Fibroblast of skin of left quadriceps (primary cell): ENCODE results near the gene SUSD4.

Experiments
- DNase-seq, 2 experiments: peaks; one replicate each; pipeline ENCODE4 v3.0.0-alpha.2; 2013; ENCODE audit warnings: low read depth in 2 of 2

The SUSD4 gene

DNA sequence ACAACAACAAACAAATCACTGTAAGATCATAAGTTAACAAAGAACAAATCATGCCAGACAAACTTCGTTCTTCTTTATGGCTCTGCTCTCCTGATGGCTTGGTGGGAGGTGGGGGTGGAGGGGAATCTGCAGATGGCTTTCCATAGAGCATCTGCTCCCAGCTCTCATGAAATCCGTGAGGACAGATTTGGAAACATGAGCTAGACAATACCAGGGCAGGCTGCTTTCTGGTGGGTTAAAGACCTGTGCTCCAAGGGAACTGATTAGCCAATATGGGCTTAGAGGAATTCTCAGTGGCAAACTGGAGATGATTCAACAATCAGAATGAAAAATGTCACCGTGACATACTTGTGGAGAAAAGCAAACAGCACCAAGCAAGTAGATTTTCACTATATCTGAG is 151.5 kb downstream of the SUSD4 start:
- no peak for DNase-seq

DNA sequence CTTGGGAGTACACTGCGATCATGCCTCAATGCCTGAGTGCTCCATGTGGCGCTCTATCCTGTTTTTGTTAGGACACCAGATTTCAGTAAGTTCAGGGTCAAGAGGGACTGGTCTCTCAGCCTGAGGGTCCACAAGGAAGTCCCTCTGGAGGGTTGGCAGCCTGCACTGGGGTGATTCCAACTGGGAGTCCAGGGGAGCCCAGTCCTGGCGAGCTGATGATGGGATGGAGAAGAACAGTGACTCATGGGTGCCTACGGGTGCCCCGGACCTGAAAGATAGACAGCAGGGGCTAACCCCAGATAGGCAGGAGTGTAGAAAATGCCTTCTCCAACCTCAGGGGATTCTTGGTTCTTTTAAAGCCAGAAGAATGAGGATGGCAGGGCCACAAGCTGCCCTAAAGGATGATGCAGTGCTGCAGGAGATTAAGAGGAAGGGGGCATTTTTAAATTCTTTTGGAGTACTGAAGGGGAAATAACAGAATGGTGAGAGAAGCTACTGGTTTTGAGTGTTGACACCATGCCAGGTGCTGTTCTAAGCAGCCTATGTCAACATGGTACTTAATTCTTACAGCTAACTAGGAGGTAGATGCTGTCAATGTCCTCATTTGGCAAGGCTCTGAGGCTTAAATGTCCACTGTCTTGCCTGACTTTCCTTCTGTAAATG is 152.5 kb downstream of the SUSD4 start:
- no peak for DNase-seq

DNA sequence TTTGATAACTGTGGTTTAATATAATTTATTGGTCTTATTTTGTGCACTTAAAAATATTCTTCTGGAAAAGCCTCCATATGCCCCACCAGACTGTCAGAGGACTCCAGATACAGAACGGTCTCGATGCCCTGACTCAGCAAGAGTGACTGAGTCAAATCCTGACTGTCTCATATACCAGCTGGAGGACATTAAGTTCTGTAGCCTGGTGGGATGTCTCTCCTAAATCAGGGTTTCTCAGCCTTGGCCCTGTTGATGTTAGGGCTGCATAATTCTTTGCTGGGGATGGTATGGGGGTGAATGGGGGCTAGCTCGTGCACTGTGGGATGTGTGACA is 153.2 kb downstream of the SUSD4 start:
- DNase-seq = no peak

DNA sequence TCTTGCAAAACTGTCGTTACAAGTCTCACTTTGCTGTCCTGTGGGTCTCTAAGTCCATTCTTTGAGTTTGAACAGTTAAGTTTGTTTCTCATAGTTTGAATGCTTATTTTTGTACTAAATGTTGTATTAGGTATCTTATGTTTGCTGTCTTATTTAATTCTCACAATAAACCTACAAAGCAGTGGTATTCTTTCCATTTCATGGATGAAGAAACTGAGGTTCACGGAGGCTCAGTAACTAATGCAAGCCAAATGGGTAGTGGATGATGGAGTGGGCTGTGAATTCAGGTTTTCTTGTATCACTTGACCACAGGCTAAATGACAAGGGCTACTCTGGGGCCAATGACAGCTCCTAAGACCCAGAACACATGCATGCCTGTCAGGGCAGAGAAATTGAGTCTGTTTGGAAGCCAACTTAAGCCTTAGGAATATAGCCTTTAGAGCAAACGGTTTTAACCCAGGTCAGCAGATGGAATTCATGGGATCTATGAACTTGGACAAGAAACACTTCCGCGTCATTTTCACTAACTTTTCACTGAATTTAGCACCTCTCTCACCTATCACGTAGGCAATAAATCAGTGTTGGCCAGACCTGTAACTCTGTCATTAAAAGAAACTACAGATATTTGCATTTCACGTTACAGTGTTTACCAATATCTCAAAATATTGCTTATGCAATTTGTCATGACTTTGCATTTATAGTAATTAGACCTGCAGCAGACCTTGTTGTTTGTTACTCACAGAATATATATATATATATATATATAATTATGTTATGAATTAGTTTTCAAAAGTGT is 153.8 kb downstream of the SUSD4 start:
- no peak for DNase-seq

DNA sequence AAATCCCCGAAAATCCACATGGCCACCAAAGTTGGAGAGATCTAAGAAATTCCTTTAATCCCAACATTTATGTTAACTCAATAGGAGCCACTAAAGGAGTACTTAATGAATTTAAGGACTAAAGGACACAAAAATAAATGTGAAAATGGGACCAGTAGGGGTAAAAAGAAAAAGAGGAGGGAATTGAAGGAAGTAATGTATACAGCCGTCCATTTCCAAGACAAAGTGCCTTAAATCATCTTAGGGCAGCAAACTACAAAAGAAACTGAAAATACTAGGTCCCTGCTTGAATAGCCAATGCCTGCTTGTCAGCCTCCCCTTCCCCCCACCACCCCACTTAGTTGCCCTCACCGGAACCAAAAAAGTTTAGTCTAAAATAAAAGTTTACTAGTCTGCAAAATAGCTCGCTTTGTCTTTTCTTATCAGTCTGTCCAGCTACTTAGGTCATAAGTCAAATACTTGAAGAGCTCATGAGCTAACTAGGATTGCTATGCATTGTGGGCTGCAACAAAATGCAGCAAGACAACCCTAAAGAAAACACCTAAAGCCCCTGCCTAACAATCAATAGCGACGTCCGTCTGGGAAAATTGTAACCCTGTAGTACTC is 154.6 kb downstream of the SUSD4 start:
- no peak for DNase-seq

DNA sequence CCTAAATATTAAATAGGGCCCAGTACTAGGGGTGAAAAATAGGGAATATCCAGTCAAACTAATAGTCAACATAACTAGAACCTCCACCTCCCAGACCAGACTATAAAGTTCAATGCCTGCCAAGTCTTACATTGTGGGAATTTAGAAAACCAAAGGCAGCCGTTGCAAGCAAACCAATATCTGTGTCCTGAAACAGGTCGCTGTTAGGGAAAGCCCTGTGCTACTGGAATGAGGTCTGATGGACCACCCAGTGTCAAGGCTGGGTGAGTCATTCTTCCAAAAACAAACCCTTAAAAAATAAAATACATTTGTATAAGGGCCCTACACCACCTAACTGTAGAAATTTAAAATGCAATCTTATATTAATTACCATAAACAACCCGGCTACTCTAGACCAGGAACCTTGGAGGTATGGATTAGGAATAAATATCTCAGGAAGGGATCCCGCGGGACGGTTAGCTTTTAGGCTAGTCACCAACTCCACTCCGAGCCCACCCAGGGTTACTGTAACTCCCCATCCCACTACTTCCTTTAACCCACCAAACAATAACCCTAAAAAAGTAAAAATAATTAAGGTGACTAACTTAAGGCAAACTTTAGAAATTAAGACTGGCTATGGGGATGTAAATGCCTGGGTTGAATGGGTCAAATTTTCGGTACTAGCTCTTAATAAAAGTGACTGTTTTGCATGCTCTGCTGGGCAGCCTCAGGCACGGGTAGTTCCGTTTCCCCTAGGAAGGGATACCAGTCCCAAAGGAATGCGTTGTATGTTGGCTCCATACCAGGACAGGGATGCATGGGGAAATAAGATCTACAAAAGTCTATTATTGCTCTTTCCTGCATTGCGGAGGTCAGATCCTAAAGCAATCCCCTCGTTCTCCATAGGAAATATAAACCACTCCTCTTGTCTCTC is 155.6 kb downstream of the SUSD4 start:
- no peak for DNase-seq

DNA sequence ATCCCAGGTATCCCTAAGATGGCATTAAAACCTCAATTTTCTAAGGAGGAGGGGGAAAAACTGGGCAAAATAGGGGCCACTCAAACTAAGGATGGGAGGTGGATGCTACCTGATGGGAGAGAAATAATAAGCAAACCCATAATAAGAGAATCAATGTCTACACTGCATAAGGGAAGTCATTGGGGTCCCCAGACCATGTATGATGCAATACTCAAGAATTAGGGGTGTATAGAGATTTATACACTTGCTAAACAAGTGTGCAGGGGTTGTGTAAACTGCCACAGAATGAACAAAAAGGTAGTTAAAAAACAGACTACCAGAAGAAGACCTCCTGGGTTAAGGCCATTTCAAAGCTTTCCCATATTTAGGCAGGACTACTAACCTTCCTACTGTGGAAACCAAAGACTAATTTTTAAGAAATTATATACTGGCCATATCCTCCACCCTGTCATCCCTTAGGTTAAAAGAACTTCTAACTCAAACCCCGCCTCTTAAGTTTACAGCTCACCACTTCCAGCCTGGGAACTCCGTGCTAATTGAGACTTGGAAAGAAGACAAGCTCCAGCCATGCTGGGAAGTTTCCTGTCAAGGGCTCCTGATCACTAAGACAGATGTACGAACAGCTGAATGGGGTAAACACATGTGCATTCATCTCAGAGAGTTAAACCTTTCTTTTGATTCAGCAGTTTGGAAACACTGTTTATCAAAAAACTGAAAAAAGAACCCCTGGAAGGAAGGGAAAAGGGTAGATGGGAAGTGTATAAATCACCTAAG is 156.5 kb downstream of the SUSD4 start:
- peak; percentile 32 to 42 for DNase-seq

DNA sequence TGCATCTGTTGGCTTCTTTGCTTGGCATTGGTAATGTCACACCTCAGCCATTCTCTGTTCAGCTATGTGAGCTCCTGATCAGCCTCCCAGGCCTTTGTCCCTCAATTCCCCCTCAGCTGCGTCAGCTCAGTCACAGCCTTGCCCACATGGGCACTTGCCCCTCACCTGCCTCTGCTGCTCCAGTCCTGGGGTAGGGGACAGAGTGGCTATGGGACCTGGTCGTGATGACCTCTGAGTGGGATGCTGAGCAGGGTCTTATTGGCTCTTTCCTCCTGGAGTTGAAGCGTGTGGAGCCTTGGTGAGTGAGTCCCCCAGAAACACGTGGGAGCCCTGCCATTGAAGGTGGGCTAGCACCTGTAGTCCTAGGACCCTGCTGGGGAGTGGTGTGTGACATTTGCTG is 159.6 kb downstream of the SUSD4 start:
- DNase-seq = no peak

DNA sequence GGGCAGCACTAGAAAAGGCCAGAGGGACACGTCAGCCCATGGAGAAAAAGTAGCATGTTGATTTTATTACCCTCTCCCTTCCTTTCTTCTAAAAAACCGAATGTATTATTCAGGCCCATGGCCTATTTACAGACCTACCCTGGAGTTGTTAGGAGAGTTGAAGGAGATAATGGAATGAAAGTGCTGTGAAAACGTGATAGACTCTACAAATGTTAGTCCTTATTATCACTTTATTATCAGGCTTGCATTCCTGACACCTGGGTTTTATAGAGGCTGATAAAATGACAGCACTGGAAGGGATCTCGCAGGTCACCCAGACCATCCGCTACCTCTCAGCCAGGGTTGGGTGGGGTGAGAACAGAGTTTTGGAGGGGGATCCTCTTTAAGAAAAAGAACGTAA is 160.3 kb downstream of the SUSD4 start:
- DNase-seq = no peak

DNA sequence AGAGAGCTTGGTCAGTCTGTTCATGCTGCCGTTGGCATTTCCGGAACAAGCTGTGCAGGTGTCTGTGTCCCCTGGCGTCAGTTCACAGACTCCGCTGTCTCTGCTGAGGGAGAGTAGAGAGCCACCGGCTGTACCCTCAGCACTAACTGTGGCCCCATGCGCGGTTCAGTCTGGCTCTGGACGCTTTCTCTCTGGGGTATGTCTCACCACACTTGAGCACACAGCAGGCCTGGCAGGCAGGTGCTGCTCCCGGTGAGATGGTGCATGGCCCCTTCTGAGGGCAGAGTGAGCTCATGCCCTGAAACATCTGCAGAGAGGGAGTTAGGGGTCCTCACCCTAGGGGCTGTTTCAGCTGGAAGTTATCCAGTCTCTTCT is 161.0 kb downstream of the SUSD4 start:
- DNase-seq = no peak

DNA sequence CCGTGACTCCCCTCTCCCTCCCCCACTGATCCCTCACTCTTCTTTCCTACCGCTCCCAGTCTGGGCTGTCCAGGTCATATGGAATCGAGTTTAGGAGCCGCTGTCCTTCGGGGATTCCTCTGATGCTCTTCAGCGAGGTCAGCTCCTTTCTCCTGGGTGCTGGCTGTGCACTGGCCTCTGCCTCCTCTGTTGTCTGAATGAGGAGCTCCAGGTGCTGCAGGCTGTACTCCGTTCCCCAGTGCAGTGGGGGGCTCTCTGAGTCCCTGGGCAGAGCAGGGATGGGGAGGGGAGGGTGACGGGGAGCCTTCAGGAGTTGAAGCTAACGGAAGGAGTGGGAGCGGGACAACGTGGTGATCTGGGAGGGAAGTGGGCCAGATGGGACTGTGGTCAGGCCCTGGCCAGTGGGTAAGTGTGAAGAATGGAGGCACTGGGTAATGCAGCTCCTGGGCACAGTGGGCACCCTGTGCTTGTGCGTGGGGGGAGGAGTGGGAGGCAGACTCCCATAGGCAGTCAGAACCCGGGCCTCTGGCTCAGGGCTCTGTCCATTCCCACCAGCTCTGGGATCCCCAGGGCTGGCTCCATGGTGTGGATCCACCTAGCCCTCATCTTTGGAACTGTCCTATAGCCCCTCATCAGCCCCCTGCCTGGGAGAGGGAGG is 161.5 kb downstream of the SUSD4 start:
- no peak for DNase-seq

DNA sequence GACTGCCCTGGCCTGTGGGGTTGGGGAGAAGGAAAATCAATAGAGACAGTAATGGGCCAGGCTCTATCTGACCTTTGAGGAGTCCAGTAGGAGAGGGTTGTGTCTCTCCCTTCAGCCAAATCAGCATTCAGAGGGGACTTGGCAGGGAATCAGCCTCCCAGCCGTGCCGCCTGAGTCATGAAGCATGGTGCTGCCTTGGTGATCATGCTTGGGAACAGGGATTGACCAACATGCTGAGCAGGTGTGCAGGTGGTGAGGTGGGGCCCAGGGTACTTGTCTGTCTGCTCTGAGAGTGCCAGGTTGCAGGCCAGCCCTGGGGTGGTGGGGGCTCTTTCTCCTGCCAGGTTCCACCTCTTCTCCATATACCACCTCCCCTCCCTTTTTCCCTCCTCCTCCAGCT is 162.0 kb downstream of the SUSD4 start:
- DNase-seq = no peak

DNA sequence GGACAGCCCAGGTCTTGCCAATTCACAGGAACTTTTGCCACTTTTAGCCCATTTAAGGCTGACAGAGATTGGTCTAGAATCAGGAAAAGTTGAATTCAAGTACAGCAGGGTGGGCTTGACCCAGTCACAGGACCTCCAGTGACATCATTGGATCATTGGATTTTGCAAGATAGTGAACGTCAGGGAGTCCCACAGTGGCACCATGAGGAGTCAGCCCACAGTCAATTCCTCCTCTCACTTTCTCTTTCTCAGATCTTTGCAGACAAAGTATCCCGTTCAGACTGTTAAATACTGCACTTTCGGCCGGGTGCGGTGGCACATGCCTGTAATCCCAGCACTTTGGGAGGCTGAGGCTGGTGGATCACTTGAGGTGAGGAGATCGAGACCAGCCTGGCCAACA is 163.1 kb downstream of the SUSD4 start:
- no peak for DNase-seq

DNA sequence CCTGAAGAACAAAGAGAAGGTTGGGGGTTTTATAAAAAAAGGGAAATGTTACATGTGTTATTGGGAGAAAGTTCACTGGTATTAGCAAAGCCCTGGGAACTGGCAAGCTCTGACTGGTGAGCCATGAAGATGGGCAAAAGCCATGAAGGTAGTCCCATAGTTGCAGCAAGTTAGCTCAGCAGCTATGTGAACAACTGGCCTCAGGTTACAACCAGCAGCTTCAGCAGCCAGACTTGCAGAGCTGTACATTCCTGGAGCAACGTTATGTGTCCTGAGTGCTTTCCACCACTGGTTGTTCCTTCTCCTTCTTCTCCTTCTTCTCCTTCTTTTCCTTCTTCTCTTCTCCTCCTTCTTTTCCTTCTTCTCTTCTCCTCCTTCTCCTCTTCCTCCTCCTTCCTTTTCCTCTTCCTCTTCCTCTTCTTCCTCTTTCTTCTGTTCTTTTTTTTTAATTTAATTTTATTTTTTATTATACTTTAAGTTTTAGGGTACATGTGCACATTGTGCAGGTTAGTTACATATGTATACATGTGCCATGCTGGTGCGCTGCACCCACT is 164.8 kb downstream of the SUSD4 start:
- DNase-seq = no peak

DNA sequence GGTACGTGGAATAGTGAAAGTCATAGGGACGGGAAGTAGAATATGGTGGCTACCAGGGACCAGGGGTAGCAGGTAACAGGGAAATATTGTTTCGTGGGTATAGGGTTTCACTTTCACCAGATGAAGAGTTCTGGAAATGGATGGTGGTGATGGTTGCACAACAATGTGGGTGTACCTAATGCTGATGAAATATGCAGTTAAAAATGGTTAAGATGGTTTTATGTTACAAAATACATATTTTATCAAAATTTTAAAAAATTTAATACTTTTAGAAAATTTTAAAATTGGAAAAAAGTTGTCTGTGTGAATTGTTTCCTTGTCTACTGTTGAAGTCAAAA is 165.4 kb downstream of the SUSD4 start:
- DNase-seq = no peak

DNA sequence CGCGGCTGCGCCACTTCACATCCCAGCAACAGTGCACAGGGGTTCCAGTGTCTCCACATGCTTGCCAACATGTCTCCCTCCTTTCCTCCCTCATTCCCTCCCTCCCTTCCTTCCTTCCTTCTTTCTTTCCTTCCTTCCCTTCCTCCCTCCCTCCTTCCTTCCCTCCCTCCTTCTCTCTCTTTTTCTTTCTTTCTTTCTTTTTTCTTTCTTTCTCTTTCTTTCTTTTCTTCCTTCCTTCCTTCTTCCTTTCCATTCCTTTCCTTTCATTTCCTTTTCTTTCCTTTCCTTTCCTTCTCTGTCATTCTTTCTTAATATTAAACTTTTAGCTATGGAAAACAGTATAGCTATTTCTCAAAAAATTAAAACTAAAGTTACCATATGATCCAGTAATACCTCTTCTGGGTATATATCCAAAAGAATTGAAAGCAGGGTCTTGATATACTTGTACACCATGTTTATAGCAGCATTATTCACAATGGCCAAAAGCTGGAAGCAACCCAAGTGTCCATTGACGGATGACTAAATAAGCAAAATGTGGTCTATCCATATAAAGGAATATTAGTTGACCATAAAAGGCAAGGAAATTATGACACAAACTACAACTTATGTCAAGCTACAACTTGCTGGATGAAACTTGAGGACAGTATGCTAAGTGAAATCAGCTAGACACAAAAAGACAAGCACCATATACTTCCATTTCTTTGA is 165.9 kb downstream of the SUSD4 start:
- DNase-seq = no peak

DNA sequence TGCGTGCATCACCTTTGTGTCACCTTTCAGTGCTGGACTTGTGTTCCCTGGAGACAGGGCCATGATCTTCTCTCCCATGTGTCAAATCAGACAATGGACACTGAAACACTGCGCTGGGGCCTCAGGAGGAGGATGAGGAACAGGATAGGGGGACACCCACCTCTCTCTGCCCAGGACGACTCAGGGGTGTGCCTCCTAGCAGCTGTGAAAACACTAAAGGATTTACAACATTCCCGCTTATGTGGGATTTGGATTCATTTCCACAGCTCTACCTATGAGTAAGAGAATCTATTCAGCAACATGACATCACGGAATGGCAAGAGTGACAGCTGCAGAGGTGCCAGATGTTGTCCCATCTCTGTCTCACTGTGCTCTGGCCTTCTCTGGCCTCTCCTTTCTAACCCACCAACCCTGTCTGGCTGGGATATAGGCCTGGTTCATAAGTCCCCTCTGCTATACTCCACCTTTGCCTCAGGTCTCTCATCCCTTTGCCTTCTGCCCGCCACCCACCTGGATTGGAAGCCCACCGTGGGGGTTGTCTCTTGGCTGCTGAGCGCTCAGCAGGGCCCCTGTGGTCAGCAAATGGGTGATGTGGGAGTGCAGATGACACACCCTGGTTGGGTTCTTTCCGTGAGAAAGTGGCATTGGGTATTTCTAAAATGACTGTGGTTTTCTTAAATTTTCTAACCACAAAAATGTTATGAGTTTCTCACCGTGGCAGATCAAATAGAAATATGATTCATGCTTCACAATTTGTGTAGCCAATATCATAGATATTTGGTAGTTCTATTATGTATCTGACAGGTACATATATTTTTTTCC is 173.9 kb downstream of the SUSD4 start:
- no peak for DNase-seq

DNA sequence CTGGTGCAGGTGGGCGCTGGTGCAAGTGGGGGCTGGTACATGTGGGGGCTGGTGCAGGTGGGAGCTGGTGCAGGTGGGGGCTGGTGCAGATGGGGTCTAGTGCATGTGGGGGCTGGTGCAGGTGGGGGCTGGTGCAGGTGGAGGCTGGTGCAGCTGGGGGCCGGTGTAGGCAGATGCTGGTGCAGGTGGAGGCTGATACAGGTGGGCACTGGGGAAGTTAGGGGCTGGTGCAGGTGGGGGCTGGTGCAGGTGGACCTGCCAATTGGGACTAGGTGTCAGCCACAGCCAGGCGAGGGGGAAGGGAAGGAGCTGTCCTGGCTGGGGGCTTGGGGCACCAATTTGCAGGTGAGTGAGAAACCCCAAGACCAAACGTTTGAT is 174.5 kb downstream of the SUSD4 start:
- no peak for DNase-seq

DNA sequence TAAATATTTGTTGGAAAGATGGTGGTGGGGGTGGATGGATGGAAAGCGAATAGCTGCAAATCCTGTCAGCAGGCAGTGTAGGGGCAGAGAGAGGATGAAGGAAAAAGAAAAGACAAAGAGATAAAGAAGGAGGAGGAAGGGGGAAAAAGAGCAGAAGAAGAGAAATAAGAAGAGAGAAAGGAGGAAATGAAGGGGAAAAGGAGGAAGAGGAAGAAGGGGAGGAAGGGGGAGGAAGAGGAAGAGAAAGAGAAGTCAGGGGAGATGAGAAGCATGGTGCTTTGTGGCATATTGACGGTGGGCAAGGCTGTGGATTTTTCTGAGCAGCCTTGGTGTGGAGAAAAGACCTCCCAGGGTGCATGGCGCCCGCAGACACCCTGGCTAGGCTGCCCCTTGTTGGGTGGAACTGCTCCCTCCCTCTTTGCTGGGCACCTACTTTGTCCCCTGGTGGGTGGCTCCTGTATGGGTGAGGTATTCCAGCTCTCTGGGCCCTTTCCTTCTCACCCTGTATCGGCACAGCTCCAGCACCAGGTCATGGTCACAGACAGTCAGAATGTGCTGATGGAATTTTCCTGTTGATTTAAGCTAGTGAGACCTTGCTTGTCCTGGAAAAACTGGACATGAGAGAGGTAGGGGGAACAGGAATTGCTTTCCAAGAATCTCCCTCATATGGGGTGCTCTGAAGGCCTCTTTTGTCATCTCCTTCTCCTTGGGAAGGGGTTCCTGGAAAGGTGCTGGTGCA is 175.2 kb downstream of the SUSD4 start:
- no peak for DNase-seq
